ENCODE data around the gene CORO1C. TPM values are rescaled to one million over a fixed set of nuclear protein-coding genes. Genes with fewer than 3 reads are reported as not detected.

CORO1C gene
- polyA plus RNA-seq, 1 experiment = 596 TPM

DNA sequence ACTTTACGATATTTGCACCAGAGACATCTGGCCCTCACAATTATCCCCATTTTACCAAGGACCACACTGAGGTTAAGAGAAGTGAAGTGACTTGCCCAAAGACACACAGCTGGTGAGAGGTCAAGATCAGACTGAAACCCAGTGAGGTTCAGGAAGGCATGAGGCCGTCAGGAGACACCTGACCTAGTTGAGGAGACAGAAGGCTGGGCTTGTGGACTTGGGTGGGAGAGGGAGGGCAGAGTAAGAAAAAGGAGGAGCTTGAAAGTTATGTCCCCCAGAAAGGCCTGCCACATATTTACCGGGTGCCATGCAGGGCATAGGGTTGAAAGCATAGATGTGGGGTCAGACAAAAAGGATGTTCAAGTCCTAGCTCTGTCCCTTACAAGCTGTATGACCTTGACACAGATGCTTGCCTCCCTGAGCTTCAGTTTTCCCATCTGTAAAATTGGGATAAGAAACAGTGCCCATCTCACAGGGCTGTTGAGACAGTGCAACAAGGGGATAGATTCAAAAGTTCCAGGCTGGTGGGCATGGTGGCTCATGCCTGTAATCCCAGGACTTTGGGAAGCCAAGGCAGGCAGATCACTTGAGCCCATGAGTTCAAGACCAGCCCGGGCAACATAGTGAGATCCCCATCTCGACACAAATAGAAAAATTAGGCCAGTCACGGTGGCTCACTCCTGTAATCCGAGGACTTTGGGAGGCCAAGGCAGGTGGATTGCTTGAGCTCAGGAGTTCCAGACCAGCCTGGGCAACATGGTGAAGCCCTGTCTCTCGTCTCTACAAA, 104.0 kb downstream of the CORO1C start:
- Histone ChIP-seq H3K9me3 (ENCODE audit: control insufficient read depth, insufficient read depth, low read length) (no peaks in the 10 kb centered on the region; the same call in 1 of the 2 replicates), H3K27me3 (ENCODE audit: control insufficient read depth, insufficient read depth, low read length) (no peaks in the 10 kb centered on the region), H3K27ac (ENCODE audit: low read depth, low read length) (no peak overlapping the region), H3K4me3 (ENCODE audit: low read depth, low read length) (no peak overlapping the region)
- ChIA-PET POLR2A (interaction anchor here (0.7 to 1.7 kb wide), 3 partner anchors 13 to 126 kb away, joined by 5 read pairs; partner anchors contain the start of gene ISCU), CTCF (interaction anchor here (1.1 to 5.2 kb wide), 3 partner anchors 9 to 57 kb away, joined by 3 to 44 read pairs (median 5); no protein-coding TSS in a partner anchor)
- no peak for DNase-seq (ENCODE audit: low read depth, low spot score)
- TF ChIP-seq, protein P1, sequence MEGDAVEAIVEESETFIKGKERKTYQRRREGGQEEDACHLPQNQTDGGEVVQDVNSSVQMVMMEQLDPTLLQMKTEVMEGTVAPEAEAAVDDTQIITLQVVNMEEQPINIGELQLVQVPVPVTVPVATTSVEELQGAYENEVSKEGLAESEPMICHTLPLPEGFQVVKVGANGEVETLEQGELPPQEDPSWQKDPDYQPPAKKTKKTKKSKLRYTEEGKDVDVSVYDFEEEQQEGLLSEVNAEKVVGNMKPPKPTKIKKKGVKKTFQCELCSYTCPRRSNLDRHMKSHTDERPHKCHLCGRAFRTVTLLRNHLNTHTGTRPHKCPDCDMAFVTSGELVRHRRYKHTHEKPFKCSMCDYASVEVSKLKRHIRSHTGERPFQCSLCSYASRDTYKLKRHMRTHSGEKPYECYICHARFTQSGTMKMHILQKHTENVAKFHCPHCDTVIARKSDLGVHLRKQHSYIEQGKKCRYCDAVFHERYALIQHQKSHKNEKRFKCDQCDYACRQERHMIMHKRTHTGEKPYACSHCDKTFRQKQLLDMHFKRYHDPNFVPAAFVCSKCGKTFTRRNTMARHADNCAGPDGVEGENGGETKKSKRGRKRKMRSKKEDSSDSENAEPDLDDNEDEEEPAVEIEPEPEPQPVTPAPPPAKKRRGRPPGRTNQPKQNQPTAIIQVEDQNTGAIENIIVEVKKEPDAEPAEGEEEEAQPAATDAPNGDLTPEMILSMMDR (IDR thresholded peaks at IDR 0.05; ENCODE audit: low read depth, low read length) = no peak

DNA sequence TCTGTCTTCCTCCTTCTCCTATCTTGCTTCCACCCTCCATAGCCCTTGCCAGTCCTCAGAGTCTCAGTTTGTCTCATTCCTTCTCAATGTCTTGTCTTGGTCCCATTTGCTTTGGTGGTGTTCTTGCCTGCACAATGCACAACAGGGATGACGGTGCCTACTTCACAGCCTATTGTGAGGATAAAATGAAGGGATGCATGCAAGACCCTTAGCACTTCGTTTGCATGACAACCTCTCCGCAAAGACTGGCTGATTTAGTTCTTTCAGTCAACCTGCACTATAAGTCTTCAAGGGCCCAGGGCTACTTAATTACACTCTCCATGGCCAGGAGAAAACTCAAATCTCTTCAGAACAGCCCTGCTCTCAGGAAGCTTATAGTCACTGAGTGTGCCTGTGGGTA, 106.1 kb downstream of the CORO1C start:
- DNase-seq (ENCODE audit: low read depth, low spot score) = no peak
- no peak overlapping the region for H3K4me3 ChIP-seq (ENCODE audit: low read depth, low read length)
- H3K27ac ChIP-seq (ENCODE audit: low read depth, low read length) = no peak overlapping the region
- no peaks in the 10 kb centered on the region; the same call in 1 of the 2 replicates for H3K9me3 ChIP-seq (ENCODE audit: control insufficient read depth, insufficient read depth, low read length)
- TF ChIP-seq, protein P1 (IDR thresholded peaks at IDR 0.05; ENCODE audit: low read depth, low read length) = no peak
- ChIA-PET CTCF (interaction anchor here (2.4 kb wide), 1 partner anchor 55 kb away, joined by 5 read pairs; no protein-coding TSS in a partner anchor), POLR2A (no interaction called here)
- no peaks in the 10 kb centered on the region for H3K27me3 ChIP-seq (ENCODE audit: control insufficient read depth, insufficient read depth, low read length)

DNA sequence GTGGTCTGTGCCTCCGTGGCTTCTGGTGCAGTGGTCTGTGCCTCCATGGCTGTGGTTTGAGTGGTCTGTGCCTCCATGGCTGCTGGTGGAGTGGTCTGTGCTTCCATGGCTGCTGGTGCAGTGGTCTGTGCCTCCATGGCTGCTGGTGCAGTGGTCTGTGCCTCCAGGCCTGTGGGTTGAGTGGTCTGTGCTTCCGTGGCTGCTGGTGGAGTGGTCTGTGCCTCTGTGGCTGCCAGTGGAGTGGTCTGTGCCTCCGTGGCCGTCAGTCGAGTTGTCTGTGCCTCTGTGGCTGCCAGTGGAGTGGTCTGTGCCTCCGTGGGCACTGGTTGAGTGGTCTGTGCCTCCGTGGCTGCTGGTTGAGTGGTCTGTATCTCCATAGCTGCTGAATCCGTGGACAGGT, 107.7 kb downstream of the CORO1C start:
- no peaks in the 10 kb centered on the region for H3K27me3 ChIP-seq (ENCODE audit: control insufficient read depth, insufficient read depth, low read length)
- ChIA-PET POLR2A (no interaction called here), CTCF (no interaction called here)
- no peaks in the 10 kb centered on the region; the same call in 1 of the 2 replicates for H3K9me3 ChIP-seq (ENCODE audit: control insufficient read depth, insufficient read depth, low read length)
- no peak for DNase-seq (ENCODE audit: low read depth, low spot score)
- H3K4me3 ChIP-seq (ENCODE audit: low read depth, low read length) = no peak overlapping the region
- no peak overlapping the region for H3K27ac ChIP-seq (ENCODE audit: low read depth, low read length)
- TF ChIP-seq, protein P1 (IDR thresholded peaks at IDR 0.05; ENCODE audit: low read depth, low read length) = no peak

DNA sequence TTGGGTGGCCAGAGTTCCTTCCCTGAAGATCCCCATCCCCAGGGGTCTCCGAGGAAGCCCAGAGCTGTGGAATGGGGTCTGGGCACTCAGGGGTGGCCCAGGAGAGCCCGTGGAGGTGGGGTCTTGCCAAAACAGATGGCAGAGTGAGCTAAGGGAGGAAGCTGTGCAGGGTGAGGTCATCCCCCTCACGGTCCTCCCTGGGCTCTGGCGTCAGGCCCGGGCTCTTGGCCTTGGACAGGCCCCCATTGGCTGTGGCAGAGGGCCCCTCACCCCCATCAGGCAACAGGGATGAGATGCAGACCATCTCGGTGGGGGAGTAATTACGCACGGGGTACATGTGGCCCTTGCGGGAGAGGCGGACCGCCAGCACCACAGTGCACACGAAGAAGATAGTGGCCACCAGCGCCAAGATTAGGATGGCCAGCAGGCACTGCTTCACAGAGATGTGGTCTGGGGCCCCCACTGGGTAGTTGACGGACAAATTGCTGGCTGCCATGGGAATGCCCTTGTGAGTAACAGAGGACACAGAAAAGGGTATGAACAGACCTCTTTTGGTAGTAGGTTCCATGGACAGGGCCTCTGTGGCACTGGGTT, 108.3 kb downstream of the CORO1C start:
- Histone ChIP-seq H3K27me3 (ENCODE audit: control insufficient read depth, insufficient read depth, low read length) (no peaks in the 10 kb centered on the region), H3K27ac (ENCODE audit: low read depth, low read length) (no peak overlapping the region), H3K4me3 (ENCODE audit: low read depth, low read length) (no peak overlapping the region), H3K9me3 (ENCODE audit: control insufficient read depth, insufficient read depth, low read length) (no peaks in the 10 kb centered on the region; the same call in 1 of the 2 replicates)
- ChIA-PET CTCF (interaction anchor here (11.2 kb wide), 1 partner anchor 56 kb away, joined by 508 read pairs; the partner anchor contains the start of genes ISCU and SART3), POLR2A (no interaction called here)
- DNase-seq (ENCODE audit: low read depth, low spot score) = no peak
- TF ChIP-seq, protein P1 (IDR thresholded peaks at IDR 0.05; ENCODE audit: low read depth, low read length) = no peak

DNA sequence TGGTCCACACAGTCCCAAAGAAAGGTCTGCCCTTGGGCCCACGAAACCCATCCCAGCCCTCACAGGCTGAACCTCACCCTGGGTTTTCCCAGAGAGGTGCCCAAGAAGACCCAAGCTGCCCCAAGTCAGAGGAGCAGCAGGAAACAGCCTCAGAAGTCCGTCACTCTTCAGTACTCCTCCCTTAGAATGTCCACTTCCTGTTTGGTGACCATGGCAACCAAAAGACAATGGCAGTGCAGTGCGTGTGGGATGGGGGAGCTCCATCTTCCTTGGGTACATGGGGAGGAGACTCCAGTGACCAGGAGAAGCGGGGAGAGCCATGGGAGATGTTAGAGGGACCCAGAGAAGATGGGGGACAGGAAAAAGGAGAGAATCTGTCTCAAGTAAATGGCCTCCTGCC, 108.9 kb downstream of the CORO1C start:
- H3K9me3 ChIP-seq (ENCODE audit: control insufficient read depth, insufficient read depth, low read length) = no peaks in the 10 kb centered on the region; the same call in 1 of the 2 replicates
- ChIA-PET CTCF (interaction anchor here (11.2 kb wide), 1 partner anchor 56 kb away, joined by 508 read pairs; the partner anchor contains the start of genes ISCU and SART3), POLR2A (no interaction called here)
- no peak overlapping the region for H3K4me3 ChIP-seq (ENCODE audit: low read depth, low read length)
- no peaks in the 10 kb centered on the region for H3K27me3 ChIP-seq (ENCODE audit: control insufficient read depth, insufficient read depth, low read length)
- no peak for DNase-seq (ENCODE audit: low read depth, low spot score)
- no peak overlapping the region for H3K27ac ChIP-seq (ENCODE audit: low read depth, low read length)
- TF ChIP-seq, protein P1 (IDR thresholded peaks at IDR 0.05; ENCODE audit: low read depth, low read length) = no peak

Data from AG04450 (cell line).